Neural progenitor cell (in vitro differentiated cells): ENCODE results near the gene CELF5.

ENCODE experiments used
- CTCF ChIP-seq: fragments of 200-600 bp; sonication (generic); IDR thresholded peaks from 2 replicates; pipeline ENCODE4 v1.5.1; 2017; ENCODE audit warnings: antibody characterized with exemption, mild to moderate bottlenecking
- EZH2 ChIP-seq: fragments of 200-600 bp; sonication (generic); IDR thresholded peaks from 2 replicates; pipeline ENCODE4 v1.6.1; 2017; ENCODE audit warnings: antibody characterized with exemption, mild to moderate bottlenecking, moderate library complexity

GRCh38 chr19:3266092-3266693 lies 41.7 kb downstream of the CELF5 start:
- TF ChIP-seq CTCF (no peak), EZH2 (no peak)
